Ascending aorta (tissue), 2 donors: ENCODE data around the gene CCDC112. TPM values are rescaled to one million over a fixed set of nuclear protein-coding genes. Genes with fewer than 3 reads are reported as not detected.
A peak's percentile ranks its signal among the peaks of the same experiment; 100 is the strongest.

ENCODE experiments used
- DNase-seq, 2 donors: peaks; one replicate each; pipeline ENCODE4 v3.0.0-alpha.2; 2019; ENCODE audit warnings: low spot score in 2 of 2
- H3K27ac ChIP-seq, 2 donors: fragments of 200-600 bp; sonication (generic); one replicate each; pipeline ENCODE4 v1.5.1; 2016 to 2017; ENCODE audit warnings: mild to moderate bottlenecking in 1 of 2
- H3K27me3 ChIP-seq: fragments of 200-600 bp; sonication (generic); one replicate; pipeline ENCODE4 v1.5.1; 2017
- H3K36me3 ChIP-seq, 2 donors: fragments of 200-600 bp; sonication (generic); one replicate each; pipeline ENCODE4 v1.5.1; 2016
- H3K4me1 ChIP-seq, 2 donors: fragments of 200-600 bp; sonication (generic); one replicate each; pipeline ENCODE4 v1.5.1; 2016 to 2017; ENCODE audit warnings: mild to moderate bottlenecking in 1 of 2
- H3K4me3 ChIP-seq, 2 donors: fragments of 200-600 bp; sonication (generic); one replicate each; pipeline ENCODE4 v1.5.1; 2016 to 2017; ENCODE audit warnings: mild to moderate bottlenecking in 1 of 2
- H3K9me3 ChIP-seq, 2 donors: fragments of 200-600 bp; sonication (generic); one replicate each; pipeline ENCODE4 v1.5.1; 2016
- intact Hi-C: fragments of 100-400 bp; cut with DNase I; formaldehyde crosslinking; loops from one replicate; pipeline ENCODE4 v1.15.1; 2023
- total RNA-seq: library from RNA; depleted of rRNA; stranded (reverse); fragments of >200 nt; gene quantifications from one replicate; pipeline ENCODE4 v1.1.0, GENCODE V29; 2016
- TF ChIP-seq, protein P1 (sequence below), 3 experiments: fragments of 200-600 bp in 2 of 3; fragments of 450-650 bp in 1 of 3; sonication (generic) in 2 of 3; IDR thresholded peaks; one replicate each; pipeline ENCODE4 v1.5.1; 2016 to 2019; ENCODE audit warnings: antibody characterized with exemption in 3 of 3, mild to moderate bottlenecking in 1 of 3, moderate library complexity in 1 of 3

The CCDC112 gene
- 10.4 TPM for total RNA-seq

GRCh38 chr5:115296124-115297022 is at the start of gene CCDC112:
CCDC112 (minus strand) TSS chr5:115296654; CDS start chr5:115296543, 111 bp downstream.
- Histone ChIP-seq H3K4me1 (peaks cover 0 to 3% of the 10 kb centered on the region in 2 donors), H3K9me3 (peaks cover 4 to 8% of the 10 kb centered on the region in 2 donors), H3K27ac (no peak within 1 kb of the TSS), H3K4me3 (peak within 1 kb of the TSS; percentile 79 to 100), H3K36me3 (no peaks in the 10 kb centered on the region), H3K27me3 (no peaks in the 10 kb centered on the region)
- peak; percentile 40 to 82 for DNase-seq
- TF ChIP-seq, protein P1, sequence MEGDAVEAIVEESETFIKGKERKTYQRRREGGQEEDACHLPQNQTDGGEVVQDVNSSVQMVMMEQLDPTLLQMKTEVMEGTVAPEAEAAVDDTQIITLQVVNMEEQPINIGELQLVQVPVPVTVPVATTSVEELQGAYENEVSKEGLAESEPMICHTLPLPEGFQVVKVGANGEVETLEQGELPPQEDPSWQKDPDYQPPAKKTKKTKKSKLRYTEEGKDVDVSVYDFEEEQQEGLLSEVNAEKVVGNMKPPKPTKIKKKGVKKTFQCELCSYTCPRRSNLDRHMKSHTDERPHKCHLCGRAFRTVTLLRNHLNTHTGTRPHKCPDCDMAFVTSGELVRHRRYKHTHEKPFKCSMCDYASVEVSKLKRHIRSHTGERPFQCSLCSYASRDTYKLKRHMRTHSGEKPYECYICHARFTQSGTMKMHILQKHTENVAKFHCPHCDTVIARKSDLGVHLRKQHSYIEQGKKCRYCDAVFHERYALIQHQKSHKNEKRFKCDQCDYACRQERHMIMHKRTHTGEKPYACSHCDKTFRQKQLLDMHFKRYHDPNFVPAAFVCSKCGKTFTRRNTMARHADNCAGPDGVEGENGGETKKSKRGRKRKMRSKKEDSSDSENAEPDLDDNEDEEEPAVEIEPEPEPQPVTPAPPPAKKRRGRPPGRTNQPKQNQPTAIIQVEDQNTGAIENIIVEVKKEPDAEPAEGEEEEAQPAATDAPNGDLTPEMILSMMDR (IDR thresholded peaks at IDR 0.05) = no peak
- intact Hi-C loops = loop anchor here (5.0 to 10.0 kb wide), 3 partner anchors 246 to 788 kb away; partner anchors contain the start of genes AP3S1, ATG12, COMMD10 and FEM1C

- intact Hi-C loops = no loop called here
- TF ChIP-seq, protein P1 (IDR thresholded peaks at IDR 0.05) = no peak
- Histone ChIP-seq H3K4me3 (no peak overlapping the region), H3K4me1 (no peaks in the 10 kb centered on the region), H3K9me3 (no peaks in the 10 kb centered on the region), H3K27ac (no peak overlapping the region), H3K36me3 (no peaks in the 10 kb centered on the region), H3K27me3 (no peaks in the 10 kb centered on the region)
- DNase-seq = no peak
Measured at GRCh38 chr5:115345344-115345743, 48.9 kb upstream of the CCDC112 start.

DNA sequence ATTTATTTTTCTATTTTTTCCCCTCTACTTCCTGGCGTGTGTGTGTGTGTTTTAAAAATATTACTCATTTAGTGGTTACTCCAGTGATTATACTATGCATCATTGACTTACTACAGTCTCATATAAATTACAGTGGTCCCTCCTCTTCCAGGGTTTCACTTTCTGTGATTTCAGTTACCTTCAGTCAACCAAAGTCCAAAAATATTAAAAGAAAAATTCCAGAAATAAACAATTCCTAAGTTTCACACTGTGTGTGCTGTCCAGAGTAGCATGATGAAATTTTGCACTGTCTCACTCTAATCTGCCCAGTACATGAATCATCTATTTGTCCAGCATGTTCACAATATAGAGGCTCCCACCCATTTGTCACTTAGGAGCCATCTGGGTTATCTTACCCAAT is 47.4 kb upstream of the CCDC112 start:
- Histone ChIP-seq H3K27ac (no peak overlapping the region), H3K4me1 (no peaks in the 10 kb centered on the region), H3K27me3 (no peaks in the 10 kb centered on the region), H3K9me3 (no peaks in the 10 kb centered on the region), H3K36me3 (no peaks in the 10 kb centered on the region), H3K4me3 (no peak overlapping the region)
- intact Hi-C loops = no loop called here
- DNase-seq = no peak
- TF ChIP-seq, protein P1 (IDR thresholded peaks at IDR 0.05) = no peak

DNA sequence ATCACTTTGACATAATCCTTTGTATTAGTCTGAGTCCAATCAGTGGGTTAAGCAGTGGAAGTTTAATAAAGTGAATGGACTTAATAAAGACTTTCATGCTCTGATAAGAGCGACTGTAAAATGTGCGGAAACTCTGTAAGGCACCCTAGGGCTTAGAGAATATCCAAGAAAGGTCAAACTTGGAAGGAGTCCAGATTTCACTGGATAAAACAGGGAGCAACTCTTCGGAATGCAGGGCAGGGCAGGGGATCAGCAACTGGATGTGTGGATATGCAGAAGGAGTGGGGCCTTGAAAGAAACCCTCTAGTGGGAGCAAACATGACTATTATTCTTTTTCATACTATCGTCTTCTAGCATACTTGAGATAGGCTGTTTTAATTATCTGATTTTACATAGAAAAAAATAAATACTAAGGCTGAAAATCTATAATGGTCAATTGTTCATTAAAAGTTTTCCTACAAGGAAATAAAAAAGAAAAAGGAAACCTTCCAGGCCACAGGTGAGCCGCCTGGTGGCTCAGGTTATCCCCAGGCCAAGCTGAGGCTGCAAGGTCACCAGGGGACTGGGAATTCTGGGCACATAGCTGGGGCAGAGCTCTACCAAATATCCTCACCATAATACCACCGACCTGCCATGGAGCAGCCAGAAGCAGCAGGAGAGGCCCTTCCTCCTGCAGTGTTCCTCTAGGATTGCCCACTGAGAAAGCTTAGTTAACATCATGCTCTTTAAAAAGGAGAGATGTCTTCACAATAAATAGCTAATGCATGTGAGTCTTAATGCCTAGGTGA is 46.3 kb upstream of the CCDC112 start:
- TF ChIP-seq, protein P1 (IDR thresholded peaks at IDR 0.05) = no peak
- no peak overlapping the region for H3K4me3 ChIP-seq
- no peaks in the 10 kb centered on the region for H3K36me3 ChIP-seq
- no peak for DNase-seq
- intact Hi-C loops = no loop called here
- no peaks in the 10 kb centered on the region for H3K9me3 ChIP-seq
- H3K27me3 ChIP-seq = no peaks in the 10 kb centered on the region
- no peaks in the 10 kb centered on the region for H3K4me1 ChIP-seq
- H3K27ac ChIP-seq = no peak overlapping the region

DNA sequence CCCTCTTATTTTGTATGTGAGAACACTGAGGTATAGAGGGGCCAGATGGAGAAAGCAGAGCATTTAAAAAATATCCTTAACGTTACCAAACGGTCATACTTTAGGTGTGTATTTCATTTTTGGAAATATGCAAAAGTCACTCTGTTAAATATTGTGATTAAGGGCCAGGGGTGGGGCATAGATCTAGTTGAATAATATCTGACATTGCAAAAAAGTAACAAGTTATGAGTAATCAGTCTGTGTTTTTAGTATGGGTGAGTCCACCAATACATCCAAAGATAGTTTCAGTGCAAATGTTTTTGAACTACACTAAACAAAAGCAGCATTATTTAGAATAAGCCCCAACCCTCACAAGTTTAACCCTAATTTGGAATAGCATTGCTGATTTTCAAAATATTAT is 45.3 kb upstream of the CCDC112 start:
- Histone ChIP-seq H3K27me3 (no peaks in the 10 kb centered on the region), H3K36me3 (no peaks in the 10 kb centered on the region), H3K27ac (no peak overlapping the region), H3K4me3 (no peak overlapping the region), H3K9me3 (no peaks in the 10 kb centered on the region), H3K4me1 (no peaks in the 10 kb centered on the region)
- intact Hi-C loops = no loop called here
- TF ChIP-seq, protein P1 (IDR thresholded peaks at IDR 0.05) = no peak
- DNase-seq = no peak
